GM12878 (cell line): ENCODE results near the gene LMX1B. TPM values are rescaled to one million over a fixed set of nuclear protein-coding genes. Genes with fewer than 3 reads are reported as not detected.

Experiments
- BHLHE40 ChIP-seq, 2 experiments: fragments of 450-650 bp in 1 of 2; IDR thresholded peaks; 2 replicates each; pipeline ENCODE4 v1.6.1; 2011 to 2017; ENCODE audit warnings: low read depth in 2 of 2, borderline replicate concordance in 1 of 2, improper control_type of control experiment in 1 of 2, low read length in 1 of 2, mild to moderate bottlenecking in 1 of 2
- DPF2 ChIP-seq: fragments of 450-650 bp; IDR thresholded peaks from 2 replicates; pipeline ENCODE4 v1.6.1; 2017; ENCODE audit warnings: mild to moderate bottlenecking
- EGR1 ChIP-seq, 2 experiments: IDR thresholded peaks; 1 replicate in 1 of 2; 2 replicates in 1 of 2; pipeline ENCODE4 v1.6.1; 2011 to 2012; ENCODE audit warnings: low read depth in 2 of 2, low read length in 2 of 2, borderline replicate concordance in 1 of 2, mild to moderate bottlenecking in 1 of 2, moderate library complexity in 1 of 2
- ESRRA ChIP-seq: IDR thresholded peaks from 2 replicates; pipeline ENCODE4 v1.6.1; 2012; ENCODE audit warnings: mild to moderate bottlenecking, low read length, improper control_type of control experiment
- MEF2B ChIP-seq: fragments of 450-650 bp; IDR thresholded peaks from 2 replicates; pipeline ENCODE4 v1.6.1; 2018; ENCODE audit warnings: mild to moderate bottlenecking, moderate library complexity; ENCODE audit not compliant: partially characterized antibody, poor library complexity, severe bottlenecking
- MTA3 ChIP-seq: IDR thresholded peaks from 2 replicates; pipeline ENCODE4 v1.6.1; 2012; ENCODE audit warnings: low read length, inconsistent platforms, borderline replicate concordance
- RAD51 ChIP-seq: fragments of 450-650 bp; IDR thresholded peaks from 2 replicates; pipeline ENCODE4 v1.6.1; 2016; ENCODE audit warnings: moderate library complexity, mild to moderate bottlenecking, inconsistent platforms
- SMAD5 ChIP-seq: IDR thresholded peaks from 2 replicates; pipeline ENCODE4 v1.6.1; 2016; ENCODE audit warnings: antibody characterized with exemption, low read depth
- SMARCA5 ChIP-seq: fragments of 450-650 bp; IDR thresholded peaks from 2 replicates; pipeline ENCODE4 v1.6.1; 2017; ENCODE audit warnings: mild to moderate bottlenecking
- ZBED1 ChIP-seq: IDR thresholded peaks from 2 replicates; pipeline ENCODE4 v1.6.1; 2016; ENCODE audit warnings: borderline replicate concordance
- polyA plus RNA-seq, 11 experiments: library from polyadenylated mRNA; depleted of rRNA in 4 of 11; unstranded in 6 of 11; stranded (reverse) in 5 of 11; fragments of >200 nt; fragmentation: Nextera tagmentation in 4 of 11; fragmentation: Illumina TruSeq in 1 of 11; extraction: Ambion mirVana in 4 of 11; extraction: Trizol in 1 of 11; gene quantifications; 1 replicate in 1 of 11; 2 replicates in 10 of 11; pipeline versions ENCODE4 v1.2.1 to v1.2.3, GENCODE V29; 2011 to 2016; ENCODE audit warnings: inconsistent platforms in 2 of 11, missing spikeins in 2 of 11, low read depth in 1 of 11
- total RNA-seq, 4 experiments: library from RNA; depleted of rRNA in 3 of 4; stranded (reverse); fragments of >200 nt in 3 of 4; fragmentation: Illumina TruSeq in 1 of 4; extraction: Trizol in 1 of 4; gene quantifications; 2 replicates each; pipeline versions ENCODE4 v1.2.1 to v1.2.3, GENCODE V29; 2013 to 2021
- TF ChIP-seq, protein P1 (sequence below): fragments of 450-650 bp; formaldehyde crosslinking; IDR thresholded peaks from 2 replicates; pipeline ENCODE4 v1.5.0; 2022; ENCODE audit warnings: mild to moderate bottlenecking, missing genetic modification characterization
- TF ChIP-seq, protein P2 (sequence below): fragments of 450-650 bp; IDR thresholded peaks from 2 replicates; pipeline ENCODE4 v1.6.1; 2016; ENCODE audit warnings: mild to moderate bottlenecking
- TF ChIP-seq, protein P3 (sequence below): fragments of 450-650 bp; IDR thresholded peaks from 2 replicates; pipeline ENCODE4 v1.6.1; 2017; ENCODE audit warnings: low read depth, mild to moderate bottlenecking, moderate library complexity

LMX1B gene
- total and polyA plus RNA-seq, 10 of the 15 experiments (the other 5 are each of a cell fraction or from before 2014, with no cell fraction given) = not detected

DNA sequence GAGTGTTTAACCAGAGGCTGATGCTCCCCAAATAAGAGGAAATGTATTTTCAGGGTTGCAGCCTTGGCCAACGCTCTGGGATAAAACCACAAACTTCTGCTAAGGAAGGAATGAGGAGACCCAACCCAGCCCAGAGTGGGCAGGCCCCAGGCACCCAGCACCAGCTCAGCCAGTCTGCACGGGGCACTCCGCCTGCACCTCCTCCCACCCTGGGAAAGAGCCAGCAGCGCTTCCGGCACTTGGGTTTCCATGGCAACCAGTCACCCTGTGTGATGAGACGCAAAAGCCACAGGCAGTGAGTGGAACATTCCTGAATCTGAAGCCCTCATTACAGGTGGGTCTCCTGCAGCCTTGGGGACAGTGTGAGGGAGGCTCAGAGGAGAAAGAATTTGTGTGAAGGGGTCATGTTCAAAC is 105.9 kb downstream of the LMX1B start (continued):
- TF ChIP-seq, protein P1, sequence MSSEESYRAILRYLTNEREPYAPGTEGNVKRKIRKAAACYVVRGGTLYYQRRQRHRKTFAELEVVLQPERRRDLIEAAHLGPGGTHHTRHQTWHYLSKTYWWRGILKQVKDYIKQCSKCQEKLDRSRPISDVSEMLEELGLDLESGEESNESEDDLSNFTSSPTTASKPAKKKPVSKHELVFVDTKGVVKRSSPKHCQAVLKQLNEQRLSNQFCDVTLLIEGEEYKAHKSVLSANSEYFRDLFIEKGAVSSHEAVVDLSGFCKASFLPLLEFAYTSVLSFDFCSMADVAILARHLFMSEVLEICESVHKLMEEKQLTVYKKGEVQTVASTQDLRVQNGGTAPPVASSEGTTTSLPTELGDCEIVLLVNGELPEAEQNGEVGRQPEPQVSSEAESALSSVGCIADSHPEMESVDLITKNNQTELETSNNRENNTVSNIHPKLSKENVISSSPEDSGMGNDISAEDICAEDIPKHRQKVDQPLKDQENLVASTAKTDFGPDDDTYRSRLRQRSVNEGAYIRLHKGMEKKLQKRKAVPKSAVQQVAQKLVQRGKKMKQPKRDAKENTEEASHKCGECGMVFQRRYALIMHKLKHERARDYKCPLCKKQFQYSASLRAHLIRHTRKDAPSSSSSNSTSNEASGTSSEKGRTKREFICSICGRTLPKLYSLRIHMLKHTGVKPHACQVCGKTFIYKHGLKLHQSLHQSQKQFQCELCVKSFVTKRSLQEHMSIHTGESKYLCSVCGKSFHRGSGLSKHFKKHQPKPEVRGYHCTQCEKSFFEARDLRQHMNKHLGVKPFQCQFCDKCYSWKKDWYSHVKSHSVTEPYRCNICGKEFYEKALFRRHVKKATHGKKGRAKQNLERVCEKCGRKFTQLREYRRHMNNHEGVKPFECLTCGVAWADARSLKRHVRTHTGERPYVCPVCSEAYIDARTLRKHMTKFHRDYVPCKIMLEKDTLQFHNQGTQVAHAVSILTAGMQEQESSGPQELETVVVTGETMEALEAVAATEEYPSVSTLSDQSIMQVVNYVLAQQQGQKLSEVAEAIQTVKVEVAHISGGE (CRISPR knock-in tag) = no peak
- TF ChIP-seq, protein P2, sequence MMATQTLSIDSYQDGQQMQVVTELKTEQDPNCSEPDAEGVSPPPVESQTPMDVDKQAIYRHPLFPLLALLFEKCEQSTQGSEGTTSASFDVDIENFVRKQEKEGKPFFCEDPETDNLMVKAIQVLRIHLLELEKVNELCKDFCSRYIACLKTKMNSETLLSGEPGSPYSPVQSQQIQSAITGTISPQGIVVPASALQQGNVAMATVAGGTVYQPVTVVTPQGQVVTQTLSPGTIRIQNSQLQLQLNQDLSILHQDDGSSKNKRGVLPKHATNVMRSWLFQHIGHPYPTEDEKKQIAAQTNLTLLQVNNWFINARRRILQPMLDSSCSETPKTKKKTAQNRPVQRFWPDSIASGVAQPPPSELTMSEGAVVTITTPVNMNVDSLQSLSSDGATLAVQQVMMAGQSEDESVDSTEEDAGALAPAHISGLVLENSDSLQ = peak; percentile 89
- no peak for TF ChIP-seq EGR1 (IDR thresholded peaks at IDR 0.05; ENCODE audit: borderline replicate concordance in 1 of 2, low read depth in 2 of 2, low read length in 2 of 2)
- peak in 1 of 2 experiments; percentile 40; a peak in 1 of 4 replicates for TF ChIP-seq BHLHE40 (IDR thresholded peaks at IDR 0.05; ENCODE audit: borderline replicate concordance in 1 of 2, low read depth in 2 of 2, low read length in 1 of 2)
- TF ChIP-seq MTA3 = no peak
- no peak for TF ChIP-seq ESRRA
- TF ChIP-seq ZBED1 = no peak
- no peak for TF ChIP-seq SMARCA5
- TF ChIP-seq MEF2B = peak; percentile 44
- TF ChIP-seq, protein P3, sequence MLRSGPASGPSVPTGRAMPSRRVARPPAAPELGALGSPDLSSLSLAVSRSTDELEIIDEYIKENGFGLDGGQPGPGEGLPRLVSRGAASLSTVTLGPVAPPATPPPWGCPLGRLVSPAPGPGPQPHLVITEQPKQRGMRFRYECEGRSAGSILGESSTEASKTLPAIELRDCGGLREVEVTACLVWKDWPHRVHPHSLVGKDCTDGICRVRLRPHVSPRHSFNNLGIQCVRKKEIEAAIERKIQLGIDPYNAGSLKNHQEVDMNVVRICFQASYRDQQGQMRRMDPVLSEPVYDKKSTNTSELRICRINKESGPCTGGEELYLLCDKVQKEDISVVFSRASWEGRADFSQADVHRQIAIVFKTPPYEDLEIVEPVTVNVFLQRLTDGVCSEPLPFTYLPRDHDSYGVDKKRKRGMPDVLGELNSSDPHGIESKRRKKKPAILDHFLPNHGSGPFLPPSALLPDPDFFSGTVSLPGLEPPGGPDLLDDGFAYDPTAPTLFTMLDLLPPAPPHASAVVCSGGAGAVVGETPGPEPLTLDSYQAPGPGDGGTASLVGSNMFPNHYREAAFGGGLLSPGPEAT = no peak
- no peak for TF ChIP-seq SMAD5
- 0 out of 2 replicates have a peak, but pooled peaks have one; percentile 14 for TF ChIP-seq DPF2
- TF ChIP-seq RAD51 = no peak
